ENCODE results near the gene GATA2.
A peak's percentile ranks its signal among the peaks of the same experiment; 100 is the strongest.

GATA2 gene

DNA sequence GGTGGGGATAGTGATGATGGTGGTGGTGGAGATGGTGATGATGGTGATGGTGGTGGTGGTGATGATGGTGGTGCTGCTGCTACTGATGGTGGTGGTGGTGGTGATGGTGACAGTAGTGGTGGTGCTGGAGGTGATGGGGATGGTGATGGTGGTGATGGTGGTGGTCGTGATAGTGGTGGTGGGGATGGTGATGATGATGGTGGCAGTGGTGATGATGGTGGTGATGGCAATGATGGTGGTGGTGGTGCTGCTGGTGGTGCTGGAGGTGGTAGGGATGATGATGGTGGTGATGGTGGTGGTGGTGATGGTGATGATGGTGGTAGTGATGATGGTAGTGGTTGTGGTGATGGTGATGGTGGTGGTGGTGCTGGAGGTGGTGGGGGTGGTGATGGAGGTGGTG, 47.6 kb downstream of the GATA2 start:
- Histone ChIP-seq H3K36me3 (ENCODE audit: control insufficient read depth, insufficient read depth, low read length) (no peaks in the 10 kb centered on the region), H3K9me3 (ENCODE audit: control insufficient read depth, insufficient read depth, low read length) (no peaks in the 10 kb centered on the region), H3K27me3 (ENCODE audit: control insufficient read depth, insufficient read depth, low read length) (peaks cover 11% of the 10 kb centered on the region), H3K9ac (ENCODE audit: low read depth, low read length) (no peak overlapping the region), H3K4me3 (ENCODE audit: low read depth, low read length) (no peak overlapping the region), H3K4me1 (ENCODE audit: control insufficient read depth, insufficient read depth, low read length) (no peaks in the 10 kb centered on the region)

GRCh38 chr3:128443771-128444170, 49.2 kb downstream of the GATA2 start:
- no peak overlapping the region for H3K9ac ChIP-seq (ENCODE audit: low read depth, low read length)
- no peaks in the 10 kb centered on the region for H3K36me3 ChIP-seq (ENCODE audit: control insufficient read depth, insufficient read depth, low read length)
- H3K4me3 ChIP-seq (ENCODE audit: low read depth, low read length) = no peak overlapping the region
- no peaks in the 10 kb centered on the region for H3K9me3 ChIP-seq (ENCODE audit: control insufficient read depth, insufficient read depth, low read length)
- no peaks in the 10 kb centered on the region for H3K4me1 ChIP-seq (ENCODE audit: control insufficient read depth, insufficient read depth, low read length)
- H3K27me3 ChIP-seq (ENCODE audit: control insufficient read depth, insufficient read depth, low read length) = peaks cover 13% of the 10 kb centered on the region

DNA sequence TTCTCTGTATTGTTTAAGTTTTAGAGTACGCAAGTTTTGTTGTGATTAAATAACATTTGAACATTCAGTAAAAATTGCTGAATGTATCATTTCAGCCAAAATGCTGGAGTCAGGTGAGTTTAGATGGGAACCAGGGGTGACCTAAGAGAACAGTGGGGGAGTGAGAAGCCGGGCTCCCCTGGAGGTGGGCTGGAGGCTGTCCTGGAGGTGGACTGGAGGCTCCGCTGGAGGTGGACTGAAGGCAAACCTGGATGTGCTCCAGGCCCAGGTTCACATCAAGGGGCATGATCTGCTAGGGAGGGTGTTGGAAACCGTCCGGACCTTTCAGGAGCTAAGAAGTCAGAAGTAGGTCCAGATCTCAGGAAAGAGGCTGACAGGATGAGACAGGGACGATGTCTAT, 50.1 kb downstream of the GATA2 start:
- Histone ChIP-seq H3K4me1 (ENCODE audit: control insufficient read depth, insufficient read depth, low read length) (no peaks in the 10 kb centered on the region), H3K27me3 (ENCODE audit: control insufficient read depth, insufficient read depth, low read length) (peaks cover 15% of the 10 kb centered on the region), H3K36me3 (ENCODE audit: control insufficient read depth, insufficient read depth, low read length) (no peaks in the 10 kb centered on the region), H3K9me3 (ENCODE audit: control insufficient read depth, insufficient read depth, low read length) (no peaks in the 10 kb centered on the region), H3K9ac (ENCODE audit: low read depth, low read length) (no peak overlapping the region), H3K4me3 (ENCODE audit: low read depth, low read length) (no peak overlapping the region)

DNA sequence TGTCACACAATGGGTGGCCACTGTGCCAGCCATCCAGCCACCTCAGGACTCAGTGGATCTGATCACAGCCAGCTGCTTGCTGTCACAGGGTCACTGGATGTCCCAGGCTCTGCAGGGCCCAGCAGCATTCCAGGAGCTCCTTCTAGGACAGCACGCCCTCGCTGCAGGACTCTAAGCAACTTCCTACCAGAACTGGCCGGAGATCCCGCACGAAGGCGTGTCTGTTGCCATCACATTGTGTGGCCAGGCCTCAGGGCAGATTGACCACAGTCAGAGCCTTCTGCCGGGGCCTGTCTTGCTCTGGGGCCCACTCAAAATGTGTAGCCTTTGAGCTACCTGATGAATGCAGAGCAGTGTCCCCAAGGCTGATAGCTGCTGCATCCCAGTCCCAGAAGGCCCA, 50.9 kb downstream of the GATA2 start:
- Histone ChIP-seq H3K4me3 (ENCODE audit: low read depth, low read length) (no peak overlapping the region), H3K36me3 (ENCODE audit: control insufficient read depth, insufficient read depth, low read length) (no peaks in the 10 kb centered on the region), H3K27me3 (ENCODE audit: control insufficient read depth, insufficient read depth, low read length) (peaks cover 11% of the 10 kb centered on the region)

DNA sequence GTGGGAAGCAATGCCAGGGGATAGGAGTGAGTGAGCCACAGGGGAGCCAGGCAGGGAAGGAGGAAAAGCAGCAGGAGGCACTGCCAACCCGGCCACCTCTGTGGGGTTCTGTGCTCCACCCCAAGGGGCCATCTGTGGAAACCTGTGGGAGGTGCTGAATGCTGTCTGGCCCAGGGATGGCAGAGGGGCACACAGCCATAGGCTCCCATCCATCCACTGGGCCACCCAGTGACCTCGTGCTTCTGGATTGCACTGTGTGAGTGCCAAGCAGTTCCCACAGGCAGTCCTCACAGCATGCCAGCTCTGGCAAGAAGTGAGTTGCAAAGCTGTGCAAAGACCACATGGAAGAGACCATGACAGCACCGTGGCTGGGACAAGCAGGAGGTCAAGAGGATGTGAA, 53.8 kb downstream of the GATA2 start:
- H3K9ac ChIP-seq (ENCODE audit: low read depth, low read length) = no peak overlapping the region
- peaks cover 26% of the 10 kb centered on the region for H3K27me3 ChIP-seq (ENCODE audit: control insufficient read depth, insufficient read depth, low read length)
- peaks cover 5% of the 10 kb centered on the region for H3K4me1 ChIP-seq (ENCODE audit: control insufficient read depth, insufficient read depth, low read length)
- no peaks in the 10 kb centered on the region for H3K9me3 ChIP-seq (ENCODE audit: control insufficient read depth, insufficient read depth, low read length)
- no peak overlapping the region for H3K4me3 ChIP-seq (ENCODE audit: low read depth, low read length)
- H3K36me3 ChIP-seq (ENCODE audit: control insufficient read depth, insufficient read depth, low read length) = no peaks in the 10 kb centered on the region

More for the DNA sequence above, 50.9 kb downstream of the GATA2 start:
- Histone ChIP-seq H3K4me1 (ENCODE audit: control insufficient read depth, insufficient read depth, low read length) (no peaks in the 10 kb centered on the region), H3K9me3 (ENCODE audit: control insufficient read depth, insufficient read depth, low read length) (no peaks in the 10 kb centered on the region), H3K9ac (ENCODE audit: low read depth, low read length) (no peak overlapping the region)

GRCh38 chr3:128438488-128439072, 54.4 kb downstream of the GATA2 start:
- H3K9me3 ChIP-seq (ENCODE audit: control insufficient read depth, insufficient read depth, low read length) = no peaks in the 10 kb centered on the region
- no peak overlapping the region for H3K9ac ChIP-seq (ENCODE audit: low read depth, low read length)
- no peak overlapping the region for H3K4me3 ChIP-seq (ENCODE audit: low read depth, low read length)
- H3K4me1 ChIP-seq (ENCODE audit: control insufficient read depth, insufficient read depth, low read length) = peaks cover 11% of the 10 kb centered on the region
- peaks cover 29% of the 10 kb centered on the region for H3K27me3 ChIP-seq (ENCODE audit: control insufficient read depth, insufficient read depth, low read length)
- H3K36me3 ChIP-seq (ENCODE audit: control insufficient read depth, insufficient read depth, low read length) = no peaks in the 10 kb centered on the region

GRCh38 chr3:128436214-128436613, 56.8 kb downstream of the GATA2 start:
- no peaks in the 10 kb centered on the region for H3K36me3 ChIP-seq (ENCODE audit: control insufficient read depth, insufficient read depth, low read length)
- no peaks in the 10 kb centered on the region for H3K9me3 ChIP-seq (ENCODE audit: control insufficient read depth, insufficient read depth, low read length)
- peaks cover 42% of the 10 kb centered on the region for H3K27me3 ChIP-seq (ENCODE audit: control insufficient read depth, insufficient read depth, low read length)
- H3K4me1 ChIP-seq (ENCODE audit: control insufficient read depth, insufficient read depth, low read length) = peaks cover 24% of the 10 kb centered on the region
- H3K4me3 ChIP-seq (ENCODE audit: low read depth, low read length) = no peak overlapping the region
- H3K9ac ChIP-seq (ENCODE audit: low read depth, low read length) = no peak overlapping the region

DNA sequence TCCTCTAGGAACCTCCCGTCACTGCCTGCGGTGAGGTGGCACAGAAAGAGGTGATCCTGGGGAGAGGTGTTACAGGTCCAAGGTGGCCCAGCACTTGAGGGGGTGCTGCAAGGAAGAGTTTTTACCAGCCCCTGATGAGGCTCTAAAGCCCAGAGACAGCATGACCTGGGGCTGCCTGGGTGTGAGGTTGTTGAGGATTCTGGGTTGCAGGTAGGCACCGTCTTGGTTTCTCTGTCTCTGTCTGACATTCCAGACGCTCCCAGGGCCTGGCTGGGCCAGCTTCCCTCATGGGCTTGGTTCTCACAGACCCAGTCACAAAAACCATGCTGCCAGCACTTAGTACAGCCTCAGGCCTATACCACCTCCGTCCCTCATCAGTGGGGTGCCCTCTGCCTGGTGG, 57.4 kb downstream of the GATA2 start:
- Histone ChIP-seq H3K27me3 (ENCODE audit: control insufficient read depth, insufficient read depth, low read length) (peaks cover 43% of the 10 kb centered on the region), H3K9me3 (ENCODE audit: control insufficient read depth, insufficient read depth, low read length) (no peaks in the 10 kb centered on the region), H3K36me3 (ENCODE audit: control insufficient read depth, insufficient read depth, low read length) (no peaks in the 10 kb centered on the region), H3K9ac (ENCODE audit: low read depth, low read length) (no peak overlapping the region), H3K4me3 (ENCODE audit: low read depth, low read length) (no peak overlapping the region), H3K4me1 (ENCODE audit: control insufficient read depth, insufficient read depth, low read length) (peaks cover 26% of the 10 kb centered on the region)

DNA sequence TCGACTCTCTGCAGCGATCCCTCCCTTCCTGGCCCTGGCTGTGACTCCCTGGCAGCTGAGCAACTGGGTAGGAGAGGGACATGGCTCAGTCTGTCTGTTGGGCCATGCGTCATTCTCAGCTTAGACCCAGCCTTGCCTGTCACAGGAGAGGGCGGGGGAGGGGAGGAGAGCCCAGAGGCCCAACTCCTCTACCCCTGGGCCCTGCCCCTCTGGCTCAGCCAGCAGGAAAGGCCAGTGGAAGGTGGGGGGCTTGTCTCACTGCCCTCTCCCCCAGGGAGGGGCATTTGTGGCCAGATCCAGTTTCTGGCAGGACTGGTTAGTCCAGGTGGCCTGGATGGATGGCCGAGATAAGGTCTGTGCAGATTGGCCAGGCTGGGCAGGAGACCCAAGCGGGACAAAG, 57.9 kb downstream of the GATA2 start:
- no peak overlapping the region for H3K4me3 ChIP-seq (ENCODE audit: low read depth, low read length)
- H3K36me3 ChIP-seq (ENCODE audit: control insufficient read depth, insufficient read depth, low read length) = no peaks in the 10 kb centered on the region
- no peak overlapping the region for H3K9ac ChIP-seq (ENCODE audit: low read depth, low read length)
- peaks cover 48% of the 10 kb centered on the region for H3K27me3 ChIP-seq (ENCODE audit: control insufficient read depth, insufficient read depth, low read length)
- no peaks in the 10 kb centered on the region for H3K9me3 ChIP-seq (ENCODE audit: control insufficient read depth, insufficient read depth, low read length)
- peaks cover 27% of the 10 kb centered on the region for H3K4me1 ChIP-seq (ENCODE audit: control insufficient read depth, insufficient read depth, low read length)

GRCh38 chr3:128434524-128434923, 58.5 kb downstream of the GATA2 start:
- no peaks in the 10 kb centered on the region for H3K9me3 ChIP-seq (ENCODE audit: control insufficient read depth, insufficient read depth, low read length)
- no peak overlapping the region for H3K9ac ChIP-seq (ENCODE audit: low read depth, low read length)
- no peaks in the 10 kb centered on the region for H3K36me3 ChIP-seq (ENCODE audit: control insufficient read depth, insufficient read depth, low read length)
- H3K4me3 ChIP-seq (ENCODE audit: low read depth, low read length) = no peak overlapping the region
- H3K27me3 ChIP-seq (ENCODE audit: control insufficient read depth, insufficient read depth, low read length) = peaks cover 54% of the 10 kb centered on the region
- H3K4me1 ChIP-seq (ENCODE audit: control insufficient read depth, insufficient read depth, low read length) = peaks cover 27% of the 10 kb centered on the region

- H3K36me3 ChIP-seq (ENCODE audit: control insufficient read depth, insufficient read depth, low read length) = no peaks in the 10 kb centered on the region
- no peak overlapping the region for H3K4me3 ChIP-seq (ENCODE audit: low read depth, low read length)
- peaks cover 27% of the 10 kb centered on the region for H3K4me1 ChIP-seq (ENCODE audit: control insufficient read depth, insufficient read depth, low read length)
- H3K27me3 ChIP-seq (ENCODE audit: control insufficient read depth, insufficient read depth, low read length) = peaks cover 54% of the 10 kb centered on the region
- no peak overlapping the region for H3K9ac ChIP-seq (ENCODE audit: low read depth, low read length)
- H3K9me3 ChIP-seq (ENCODE audit: control insufficient read depth, insufficient read depth, low read length) = no peaks in the 10 kb centered on the region
These were observed 59.2 kb downstream of the GATA2 start for GRCh38 chr3:128433837-128434165.

DNA sequence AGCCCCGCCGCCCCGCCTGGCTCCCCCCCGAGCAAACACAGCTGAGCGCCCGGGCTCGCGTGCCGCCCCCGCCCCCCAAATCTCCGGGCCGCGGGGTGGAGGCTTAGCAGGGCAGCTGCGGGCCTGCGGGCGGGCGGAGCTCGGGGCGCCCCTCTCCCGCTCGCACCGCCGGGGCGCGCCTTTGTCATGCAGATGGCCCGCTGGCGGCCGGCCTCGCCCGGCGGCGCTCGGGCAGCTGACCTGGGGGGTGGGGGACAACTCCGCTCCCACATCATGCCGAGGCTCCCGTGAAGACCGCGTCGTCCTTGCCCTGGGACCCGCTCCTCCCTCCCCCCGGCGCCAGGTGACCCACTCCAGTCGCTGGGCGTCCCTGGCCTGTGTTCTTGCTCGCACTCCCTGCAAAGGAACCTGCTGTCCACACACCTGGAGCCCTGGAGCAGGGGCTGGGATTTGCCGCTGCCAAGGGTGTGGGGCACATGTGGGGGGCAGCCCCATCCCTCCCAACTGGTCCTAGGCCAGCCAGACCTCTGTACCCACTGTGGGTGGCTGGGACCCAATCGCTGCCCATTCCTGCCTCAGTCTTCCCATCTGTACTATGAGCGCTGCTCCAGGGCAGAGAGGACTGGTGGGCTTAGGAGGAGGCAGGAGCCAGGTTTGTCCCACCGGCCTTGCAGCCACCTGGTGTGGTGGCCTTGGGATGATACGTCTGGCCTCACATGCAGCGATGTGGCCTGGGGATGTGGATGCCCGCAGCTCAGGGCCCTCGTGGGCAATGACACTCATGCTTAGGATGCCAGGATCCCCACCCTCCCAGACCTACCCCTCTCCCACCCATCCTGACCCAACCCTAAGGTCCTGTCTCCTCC, 59.8 kb downstream of the GATA2 start:
- H3K27me3 ChIP-seq (ENCODE audit: control insufficient read depth, insufficient read depth, low read length) = peaks cover 57% of the 10 kb centered on the region
- H3K4me3 ChIP-seq (ENCODE audit: low read depth, low read length) = peak overlapping the region; percentile 16
- H3K36me3 ChIP-seq (ENCODE audit: control insufficient read depth, insufficient read depth, low read length) = no peaks in the 10 kb centered on the region
- H3K9ac ChIP-seq (ENCODE audit: low read depth, low read length) = no peak overlapping the region
- H3K4me1 ChIP-seq (ENCODE audit: control insufficient read depth, insufficient read depth, low read length) = peaks cover 27% of the 10 kb centered on the region
- no peaks in the 10 kb centered on the region for H3K9me3 ChIP-seq (ENCODE audit: control insufficient read depth, insufficient read depth, low read length)

All from iPS-15b (cell line).